ENCODE data around the gene HSF4. TPM values are rescaled to one million over a fixed set of nuclear protein-coding genes. Genes with fewer than 3 reads are reported as not detected.

The HSF4 gene
- total RNA-seq, 1 donor: 5.8 TPM

Small RNA genes lying within 50 kb of the gene (small RNA-seq; reads per million reads assigned to genes)
- gene MIR328: 4.3 reads per million, percentile 85 among the genes with 10 or more reads in this experiment

Other genes with a start within 250 kb of the HSF4 start
- not detected in 2 replicates for gene CDH16, start 245.9 kb upstream of the HSF4 start, total RNA-seq
- gene RRAD, start 239.2 kb upstream of the HSF4 start, total RNA-seq: 3.2 and 4.3 TPM in 2 replicates
- gene CIAO2B, start 230.3 kb upstream of the HSF4 start, total RNA-seq: 90.8 and 97.4 TPM in 2 replicates
- 38.6 and 42.3 TPM in 2 replicates for gene CES2, start 229.2 kb upstream of the HSF4 start, total RNA-seq
- gene CES3, start 203.5 kb upstream of the HSF4 start, total RNA-seq: 0.29 TPM in 1 of 2 replicates, not detected in the other
- gene CES4A, start 176.2 kb upstream of the HSF4 start, total RNA-seq: 1.5 and 1.8 TPM in 2 replicates
- gene CBFB, start 135.6 kb upstream of the HSF4 start, total RNA-seq: 61.3 and 63.0 TPM in 2 replicates
- 13.8 and 17.1 TPM in 2 replicates for gene PHAF1, start 54.8 kb upstream of the HSF4 start, total RNA-seq
- gene B3GNT9, start 13.7 kb upstream of the HSF4 start, total RNA-seq: 54.8 and 58.6 TPM in 2 replicates
- gene TRADD, start 4.8 kb upstream of the HSF4 start, total RNA-seq: 19.2 and 19.5 TPM in 2 replicates
- 12.7 and 15.6 TPM in 2 replicates for gene FBXL8, start 4.8 kb upstream of the HSF4 start, total RNA-seq
- gene NOL3, start 5.8 kb downstream of the HSF4 start, total RNA-seq: 9.1 and 10.9 TPM in 2 replicates
- gene MATCAP1, start 19.2 kb downstream of the HSF4 start, total RNA-seq: 3.6 and 4.7 TPM in 2 replicates
- not detected in 2 replicates for gene EXOC3L1, start 25.4 kb downstream of the HSF4 start, total RNA-seq
- gene E2F4, start 27.4 kb downstream of the HSF4 start, total RNA-seq: 51.9 and 56.5 TPM in 2 replicates
- 0.29 and 0.36 TPM in 2 replicates for gene ELMO3, start 34.4 kb downstream of the HSF4 start, total RNA-seq
- gene TMEM208, start 62.4 kb downstream of the HSF4 start, total RNA-seq: 22.4 and 25.3 TPM in 2 replicates
- gene FHOD1, start 82.7 kb downstream of the HSF4 start, total RNA-seq: 27.4 and 28.2 TPM in 2 replicates
- gene SLC9A5, start 84.2 kb downstream of the HSF4 start, total RNA-seq: 2.9 and 3.6 TPM in 2 replicates
- gene PLEKHG4, start 114.8 kb downstream of the HSF4 start, total RNA-seq: 31.8 and 41.6 TPM in 2 replicates
- not detected in 2 replicates for gene KCTD19, start 162.0 kb downstream of the HSF4 start, total RNA-seq
- not detected in 2 replicates for gene LRRC36, start 162.1 kb downstream of the HSF4 start, total RNA-seq
- 0.59 and 0.72 TPM in 2 replicates for gene TPPP3, start 228.8 kb downstream of the HSF4 start, total RNA-seq

Data from osteoblast (primary cell).